GM21526 (cell line): Measurements from ENCODE around the gene MCFD2.
A peak's percentile ranks its signal among the peaks of the same experiment; 100 is the strongest.

Experiments
- ATAC-seq: cut with Tn5 transposase; IDR thresholded peaks from one replicate; pipeline ENCODE4 v1.9.1; 2021; ENCODE audit warnings: moderate library complexity; ENCODE audit not compliant: unreplicated experiment, low FRiP score

Gene MCFD2

DNA sequence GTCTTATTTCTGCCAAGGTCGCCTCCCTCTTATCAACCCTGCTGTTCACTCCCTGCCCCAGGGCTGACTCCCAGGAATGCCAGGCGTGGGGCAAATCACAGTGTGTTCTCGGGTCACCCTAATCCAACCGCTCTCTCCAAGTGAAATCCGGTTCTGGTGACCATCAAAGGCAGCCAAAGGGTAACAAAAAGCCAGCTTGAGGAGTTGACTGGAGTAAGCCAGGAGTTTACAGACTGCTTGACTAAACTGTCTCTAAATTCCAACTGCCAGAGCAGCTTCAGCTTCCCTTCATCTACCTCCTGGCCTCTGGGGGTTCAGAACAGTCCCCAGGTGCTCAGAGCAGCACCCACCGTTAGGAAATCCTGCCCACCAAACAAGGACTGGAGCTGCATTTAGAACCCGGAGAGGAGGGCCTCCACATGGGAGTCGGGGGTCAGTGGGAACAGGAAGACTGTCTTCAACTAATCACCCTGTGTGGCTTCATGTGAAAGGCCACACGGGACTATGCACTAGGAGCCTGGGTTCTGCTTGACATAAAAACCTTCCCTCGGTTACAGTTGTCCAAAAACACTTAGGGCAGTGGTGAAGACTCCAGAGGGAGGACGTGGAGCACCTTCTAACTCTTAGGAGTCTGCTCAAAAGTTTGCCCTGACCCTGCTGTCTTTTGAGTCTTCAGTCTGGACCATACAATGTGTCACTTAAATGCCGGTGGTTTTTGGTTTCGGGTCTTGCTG lies 24.2 kb upstream of the MCFD2 start:
- no peak for ATAC-seq

DNA sequence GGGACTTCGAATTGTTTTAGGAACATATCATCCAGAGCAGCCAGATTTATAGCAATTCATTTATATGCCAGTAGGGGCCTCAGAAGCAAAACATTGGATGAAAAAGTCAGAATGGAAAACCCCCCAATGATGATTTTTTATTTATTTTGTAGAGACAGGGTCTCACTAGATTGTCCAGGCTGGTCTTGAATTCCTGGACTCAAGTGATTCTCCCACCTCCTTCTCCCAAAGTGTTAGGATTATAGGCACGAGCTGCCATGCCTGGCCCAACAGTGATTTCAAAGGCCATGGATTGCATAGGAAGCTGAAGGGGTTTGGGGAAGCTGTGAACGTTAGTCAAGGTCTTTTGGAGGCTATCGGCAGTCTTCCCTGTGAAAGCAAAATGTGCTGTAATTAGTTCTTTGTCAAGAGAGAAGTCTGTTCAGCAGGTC lies 21.9 kb upstream of the MCFD2 start:
- no peak for ATAC-seq

GRCh38 chr2:46936566-46936965 lies 21.0 kb upstream of the MCFD2 start:
- no peak for ATAC-seq

- no peak for ATAC-seq
These were observed 19.5 kb upstream of the MCFD2 start for GRCh38 chr2:46935071-46935470.

- ATAC-seq: no peak
These were observed 14.0 kb upstream of the MCFD2 start for GRCh38 chr2:46929612-46930011.

- ATAC-seq: no peak
These were observed 11.3 kb upstream of the MCFD2 start for GRCh38 chr2:46926863-46927262.

DNA sequence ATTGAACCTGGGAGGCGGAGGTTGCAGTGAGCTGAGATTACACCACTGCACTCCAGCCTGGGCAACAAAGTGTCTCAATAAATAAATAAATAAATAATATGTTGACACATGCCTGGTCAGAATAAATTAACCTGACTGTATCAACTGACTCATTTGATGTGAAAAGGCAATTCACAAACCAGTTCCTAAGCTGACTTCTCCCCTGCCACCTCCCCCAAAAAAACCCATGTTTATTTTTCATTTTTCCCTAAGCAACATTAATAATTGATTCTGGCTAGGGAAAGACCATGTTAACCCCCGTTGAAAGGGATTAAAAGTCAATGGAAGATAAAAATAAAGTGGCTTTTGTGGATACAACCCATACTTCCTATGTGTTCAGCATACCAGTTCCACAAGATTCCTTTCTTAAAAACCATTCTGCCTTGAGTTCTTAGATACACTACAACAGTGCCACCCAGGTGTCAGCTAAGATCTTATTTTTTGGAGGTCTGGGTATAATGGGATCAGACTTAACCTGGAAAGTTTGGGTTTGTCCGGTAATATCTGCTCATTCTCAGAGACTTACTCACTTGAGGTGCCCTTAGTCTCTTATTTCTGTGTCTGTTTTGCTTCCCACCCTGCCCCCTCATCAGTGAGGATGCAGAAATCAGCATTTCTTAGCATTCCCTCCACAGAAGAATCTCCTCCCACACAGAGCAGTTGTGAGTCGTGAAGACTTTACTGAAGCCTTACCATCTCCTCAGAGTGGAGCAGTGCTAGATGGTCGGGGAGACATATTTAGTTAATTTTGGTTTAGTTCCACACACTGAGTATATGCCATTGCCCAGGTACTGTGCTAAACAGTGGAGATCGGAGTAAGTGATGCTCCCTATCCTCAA lies 10.1 kb upstream of the MCFD2 start:
- no peak for ATAC-seq

DNA sequence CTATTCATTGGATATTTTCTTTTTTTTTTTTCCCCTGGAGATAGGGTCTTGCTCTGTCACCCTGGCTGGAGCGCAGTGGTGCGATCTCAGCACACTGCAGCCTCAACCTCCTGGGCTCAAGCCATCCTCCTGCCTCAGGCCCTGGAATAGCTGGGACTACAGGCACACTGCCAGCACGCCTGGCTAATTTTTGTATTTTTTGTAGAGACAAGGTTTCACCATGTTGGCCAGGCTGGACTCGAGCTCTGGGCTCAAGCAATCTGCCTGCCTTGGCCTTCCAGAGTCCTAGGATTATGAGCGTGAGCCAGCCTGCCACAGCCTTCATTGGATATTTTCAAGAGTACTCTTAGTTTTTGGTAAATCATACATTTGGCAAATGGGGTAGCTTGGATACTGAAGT lies 9.0 kb upstream of the MCFD2 start:
- ATAC-seq: no peak

DNA sequence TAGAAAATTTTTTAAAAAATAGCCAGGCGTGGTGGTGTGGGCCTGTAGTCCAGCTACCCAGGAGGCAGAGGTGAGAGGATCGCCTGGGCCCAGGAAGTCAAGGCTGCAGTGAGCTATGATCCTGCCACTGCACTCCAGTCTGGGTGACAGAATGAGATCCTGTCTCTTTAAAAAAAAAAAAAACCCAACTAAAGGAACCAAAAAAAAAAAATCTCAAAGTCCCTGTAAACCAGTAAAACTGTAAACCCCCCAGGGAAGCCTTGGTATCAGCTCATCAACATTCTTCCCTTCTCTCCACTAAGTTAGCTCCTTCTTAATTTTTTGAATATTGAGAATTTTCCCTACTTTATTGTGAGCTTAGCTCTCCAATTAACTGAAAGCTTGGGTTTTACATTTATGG lies 8.4 kb upstream of the MCFD2 start:
- ATAC-seq: no peak

GRCh38 chr2:46923041-46923528 lies 7.5 kb upstream of the MCFD2 start:
- ATAC-seq: no peak

GRCh38 chr2:46922606-46923005 lies 7.0 kb upstream of the MCFD2 start:
- no peak for ATAC-seq

DNA sequence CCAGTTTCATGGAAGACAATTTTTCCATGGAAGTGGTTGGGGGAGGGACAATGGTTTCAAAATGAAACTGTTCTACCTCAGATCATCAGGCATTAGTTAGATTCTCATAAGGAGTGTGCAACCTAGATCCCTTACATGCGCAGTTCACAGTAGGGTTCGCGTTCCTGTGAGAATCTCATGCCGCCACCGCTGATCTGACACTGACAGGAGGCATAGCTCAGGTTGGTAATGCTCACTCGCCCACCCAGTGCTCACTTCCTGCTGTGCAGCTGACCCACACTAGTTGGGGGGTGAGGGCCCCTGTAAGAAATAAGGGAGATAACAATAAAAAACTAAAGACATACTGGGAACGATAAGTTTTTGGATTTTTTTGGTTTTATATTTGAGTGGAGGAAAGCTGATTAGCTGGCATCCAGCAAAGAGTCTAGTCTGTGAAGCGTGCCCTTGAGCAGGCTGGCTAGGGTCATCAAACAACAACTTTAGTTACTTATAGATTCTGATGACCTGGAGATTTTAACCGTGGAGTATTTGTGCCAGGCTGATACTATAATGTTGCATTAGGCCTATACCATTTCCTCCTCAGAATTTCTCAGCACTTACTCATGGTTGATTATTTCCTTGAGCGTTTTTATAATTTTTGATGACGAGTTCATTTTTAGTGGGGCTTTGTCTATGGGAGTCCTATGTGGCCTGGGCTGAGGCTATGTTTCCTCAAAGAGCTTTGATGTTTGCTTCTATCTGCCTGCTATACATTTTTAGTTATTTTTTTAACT lies 6.3 kb upstream of the MCFD2 start:
- ATAC-seq: no peak

DNA sequence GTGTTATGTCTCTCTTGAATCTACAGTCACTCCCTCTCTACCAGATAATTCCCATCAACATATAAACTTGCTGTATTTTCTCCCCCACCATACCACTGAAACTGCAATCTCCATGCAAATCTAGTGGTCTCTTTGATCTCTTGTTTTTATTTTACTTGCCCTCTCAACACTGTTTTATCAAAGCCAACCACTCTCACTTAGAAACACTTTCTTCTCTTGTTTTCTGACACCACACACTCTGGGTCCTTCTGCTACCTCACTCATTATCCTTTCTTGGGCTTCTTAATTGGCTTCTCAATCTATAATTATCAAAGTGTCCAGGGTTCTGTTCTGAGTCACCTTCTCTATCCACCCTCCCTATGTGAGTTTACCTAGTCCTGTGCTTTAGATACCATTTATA lies 2.0 kb upstream of the MCFD2 start:
- no peak for ATAC-seq

DNA sequence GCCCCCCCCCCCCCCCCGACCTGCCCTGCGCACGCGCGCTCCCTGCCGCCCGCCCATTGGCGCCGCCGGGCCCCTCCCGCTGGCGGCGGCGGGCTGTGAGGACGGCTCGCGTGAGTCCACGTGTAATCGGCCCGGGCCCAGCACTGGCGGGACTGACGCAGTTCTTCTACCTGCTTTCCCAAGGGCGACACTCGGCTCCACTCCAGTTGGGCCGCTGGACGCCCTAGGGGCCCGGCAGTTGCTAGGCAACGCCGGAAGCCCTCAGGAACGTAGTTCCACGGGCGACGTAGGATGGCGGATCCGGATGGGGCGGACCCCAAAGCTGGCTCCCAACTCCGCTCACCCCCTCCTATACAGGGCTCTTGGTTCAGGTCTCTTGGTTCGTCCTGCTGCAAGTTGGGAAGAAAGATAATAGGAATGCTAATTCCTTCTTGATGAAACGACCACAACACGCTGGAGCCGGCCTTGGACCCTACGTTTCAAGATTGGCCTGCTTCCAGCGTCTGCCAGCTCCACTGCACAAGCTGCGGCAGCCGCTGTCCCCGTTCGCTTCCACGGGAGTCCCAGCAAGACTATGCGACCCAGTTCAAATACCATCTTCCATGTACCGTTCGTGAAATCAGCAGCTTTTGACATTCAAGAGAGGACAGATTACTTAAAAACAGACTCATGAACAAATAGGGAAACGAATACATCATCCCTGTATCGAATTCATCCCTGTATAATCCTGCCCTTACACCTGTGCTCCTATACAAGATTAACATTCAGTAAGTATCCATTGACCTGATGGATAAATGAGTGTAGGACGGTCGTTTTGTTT lies 415 bp upstream of the MCFD2 start:
- peak; percentile 76 for ATAC-seq

GRCh38 chr2:46914578-46915230 lies 902 bp downstream of the MCFD2 start:
- no peak for ATAC-seq

DNA sequence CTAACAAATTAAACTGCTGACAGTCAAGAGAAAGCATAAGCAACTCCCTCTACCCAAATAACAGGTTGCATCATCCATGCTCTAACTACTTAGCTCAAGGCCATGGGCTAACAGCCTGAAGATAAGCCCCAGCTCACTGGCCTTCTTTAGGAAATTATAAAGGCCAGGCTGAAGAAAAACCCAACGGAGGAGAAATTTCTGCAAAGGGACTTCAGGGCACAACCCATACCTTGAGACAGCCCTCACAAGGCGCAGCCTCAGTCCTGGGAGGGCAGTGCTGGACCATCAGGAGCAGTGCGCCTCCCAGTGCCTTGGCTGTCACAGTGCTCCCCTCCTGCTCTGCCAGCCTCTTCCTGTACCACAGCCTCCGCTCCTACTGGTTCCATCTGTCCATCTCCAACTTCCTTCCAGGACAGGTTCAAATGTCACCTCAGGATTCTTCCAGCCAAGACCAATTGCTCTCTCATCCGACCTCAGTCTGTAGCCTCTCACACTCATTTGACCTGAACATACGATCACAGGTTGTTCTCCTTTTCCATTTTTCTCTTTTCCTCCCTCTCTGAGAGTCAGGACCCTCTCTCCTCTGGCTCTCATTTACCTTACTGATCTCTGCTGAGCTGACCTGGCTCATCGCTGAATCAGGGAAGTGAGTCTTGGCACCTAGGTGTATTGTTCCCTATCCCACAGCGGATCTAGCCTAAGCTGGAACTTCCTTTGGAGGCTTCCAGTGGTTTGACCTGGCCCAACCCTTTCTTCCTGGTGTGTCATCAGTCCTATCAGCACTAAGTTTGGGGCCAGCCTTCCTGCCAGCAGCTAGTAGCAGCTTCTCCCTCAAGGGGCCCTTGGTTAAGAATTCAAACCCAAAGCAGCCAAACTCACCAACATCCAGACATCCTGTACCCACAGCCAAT lies 1.9 kb downstream of the MCFD2 start:
- ATAC-seq: no peak

- peak; percentile 62 for ATAC-seq
These were observed 5.7 kb downstream of the MCFD2 start for GRCh38 chr2:46909771-46910419.

GRCh38 chr2:46909150-46909549 lies 6.5 kb downstream of the MCFD2 start:
- no peak for ATAC-seq
